ENCODE data around the gene CCDC86.

Gene CCDC86

GRCh38 chr11:60831143-60831500 is 10.8 kb upstream of the CCDC86 start:
- peak; percentile 60 to 65 for DNase-seq (ENCODE audit: low read depth in 2 of 2)

GRCh38 chr11:60831501-60832079 is 10.3 kb upstream of the CCDC86 start:
- DNase-seq (ENCODE audit: low read depth in 2 of 2) = no peak

DNA sequence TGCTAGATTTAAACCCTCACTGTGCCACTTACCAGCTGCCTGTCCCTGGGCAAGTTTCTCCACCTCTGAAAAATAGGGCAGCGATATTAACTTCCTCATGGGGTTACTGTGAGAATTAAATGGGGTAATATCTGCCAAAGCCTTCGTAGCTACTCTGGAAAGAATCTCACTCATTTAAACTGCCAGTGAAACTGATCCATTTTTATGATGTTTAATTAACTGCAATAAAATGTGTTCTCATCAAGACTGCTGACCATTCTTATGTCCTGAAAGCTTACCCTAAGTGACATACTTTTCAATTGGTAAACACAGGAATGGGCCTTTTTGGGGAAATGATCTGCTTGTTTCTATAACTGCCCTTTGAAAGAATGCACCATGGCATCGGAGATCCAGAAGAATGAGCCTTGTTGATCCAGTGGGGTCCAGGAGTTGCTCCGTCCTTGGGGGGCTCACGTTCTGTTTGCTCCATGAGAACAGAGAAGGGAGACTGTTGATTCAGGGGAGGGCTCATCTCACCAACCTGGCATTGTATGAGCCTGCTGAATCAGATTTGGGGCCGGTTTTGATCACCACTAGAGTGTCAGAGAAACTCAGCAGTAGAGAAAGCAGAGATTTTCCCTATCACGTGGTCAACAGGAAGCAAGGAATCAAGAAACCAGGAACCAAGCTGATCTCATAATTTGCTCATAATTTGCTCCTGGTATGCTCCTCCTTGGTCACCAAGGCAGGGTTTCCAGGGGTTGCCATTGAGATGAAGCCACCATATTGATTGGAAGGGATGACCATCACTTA is 7.0 kb upstream of the CCDC86 start:
- DNase-seq (ENCODE audit: low read depth in 2 of 2) = no peak

GRCh38 chr11:60835534-60835846 is 6.4 kb upstream of the CCDC86 start:
- DNase-seq (ENCODE audit: low read depth in 2 of 2) = no peak

DNA sequence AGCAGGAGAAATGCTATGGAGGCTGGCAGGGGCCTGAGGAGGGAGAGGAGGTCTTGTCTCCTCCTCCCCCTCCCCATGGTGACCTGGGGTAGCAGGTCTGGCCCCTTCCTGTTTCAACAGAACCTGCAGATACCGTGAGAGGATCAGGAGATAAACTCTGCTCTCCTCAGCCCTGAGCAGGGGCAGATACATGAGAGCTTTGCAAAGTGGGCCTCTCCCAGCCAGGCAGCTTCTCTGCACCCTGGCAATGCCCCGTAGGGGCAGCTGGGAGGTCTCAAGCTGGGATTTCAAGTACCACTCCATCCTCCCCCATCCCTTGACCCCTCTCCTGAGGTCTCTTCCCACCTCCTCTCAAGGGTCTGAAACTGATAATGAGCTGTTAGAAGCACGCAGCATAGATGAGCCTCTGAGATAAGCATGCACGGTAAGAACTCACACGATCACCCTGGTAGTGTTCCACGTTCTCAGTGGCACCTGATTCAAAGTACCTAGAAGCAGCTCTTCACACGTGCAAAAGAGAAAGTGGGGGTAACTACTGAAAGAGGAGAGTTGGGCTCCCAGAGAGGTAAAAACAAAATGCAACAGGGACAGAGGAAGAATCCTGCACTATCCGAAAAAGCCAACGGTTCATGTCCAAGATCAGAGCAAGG is 4.9 kb upstream of the CCDC86 start:
- no peak for DNase-seq (ENCODE audit: low read depth in 2 of 2)

DNA sequence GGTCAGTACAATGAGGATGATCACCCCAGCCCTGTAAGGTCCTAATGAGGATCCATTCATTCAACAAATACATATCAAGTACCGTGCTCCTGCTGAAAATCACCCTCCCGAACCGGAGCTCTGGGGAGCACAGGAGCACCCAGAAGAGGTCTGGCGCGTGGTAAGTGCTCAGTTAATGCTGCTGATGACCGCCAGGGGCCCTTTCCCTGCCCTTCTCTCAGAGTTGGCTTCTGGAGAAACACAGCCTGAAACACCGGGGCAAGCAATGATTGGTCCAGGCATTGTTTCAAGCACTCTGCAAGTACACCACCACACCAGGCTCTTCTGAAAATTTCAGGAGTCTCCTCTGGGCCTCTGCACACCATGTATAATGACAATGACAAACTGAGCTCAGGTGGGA is 3.8 kb upstream of the CCDC86 start:
- no peak for DNase-seq (ENCODE audit: low read depth in 2 of 2)

DNA sequence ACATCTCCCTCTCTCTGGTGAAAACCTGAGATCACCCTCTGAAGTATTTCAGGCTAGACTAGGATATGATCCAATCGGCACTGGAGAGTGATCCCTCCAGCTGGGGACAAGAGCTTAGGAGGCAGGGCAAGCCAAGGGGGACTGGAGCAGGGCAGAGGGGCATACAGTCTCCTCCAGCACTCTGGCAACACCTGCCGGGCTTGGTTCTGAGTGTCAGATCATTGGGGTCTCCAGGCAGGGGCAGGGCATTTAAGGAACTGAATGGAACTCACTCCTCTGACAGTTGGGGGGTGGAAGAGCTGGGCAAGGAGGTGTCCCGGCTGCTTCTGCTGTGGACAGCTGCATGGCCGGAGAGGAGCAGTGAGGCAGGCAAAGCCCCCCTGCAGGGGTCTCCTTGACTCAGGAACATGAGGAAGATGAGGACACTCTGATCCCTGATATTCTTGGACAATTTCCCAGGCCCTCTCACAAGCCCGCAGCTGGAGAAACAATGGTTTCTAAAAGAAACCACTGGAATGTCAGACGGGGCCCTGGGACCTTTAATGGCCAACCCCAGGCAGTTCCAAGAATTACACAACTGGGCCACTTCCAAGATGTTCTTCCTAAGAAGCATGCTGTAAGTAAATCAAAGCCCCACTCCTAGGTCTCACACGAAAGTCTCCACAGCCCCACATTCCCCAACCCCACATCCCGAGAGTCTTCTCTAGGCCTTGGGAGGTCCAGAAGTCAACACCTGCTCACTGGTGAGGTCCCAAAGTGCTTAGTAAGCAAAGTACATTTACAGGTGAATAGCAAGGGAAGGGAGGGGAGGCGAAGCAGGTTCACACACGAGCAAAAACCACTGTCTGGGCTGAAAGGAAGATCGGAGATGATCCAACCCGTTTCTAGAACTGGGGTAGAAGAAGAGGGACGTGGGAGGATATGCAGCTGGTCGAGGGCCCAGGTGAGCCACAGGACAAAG is 1.2 kb upstream of the CCDC86 start:
- DNase-seq (ENCODE audit: low read depth in 2 of 2) = no peak

- DNase-seq (ENCODE audit: low read depth in 2 of 2) = no peak
These were observed 1.0 kb downstream of the CCDC86 start for GRCh38 chr11:60842668-60843600.

DNA sequence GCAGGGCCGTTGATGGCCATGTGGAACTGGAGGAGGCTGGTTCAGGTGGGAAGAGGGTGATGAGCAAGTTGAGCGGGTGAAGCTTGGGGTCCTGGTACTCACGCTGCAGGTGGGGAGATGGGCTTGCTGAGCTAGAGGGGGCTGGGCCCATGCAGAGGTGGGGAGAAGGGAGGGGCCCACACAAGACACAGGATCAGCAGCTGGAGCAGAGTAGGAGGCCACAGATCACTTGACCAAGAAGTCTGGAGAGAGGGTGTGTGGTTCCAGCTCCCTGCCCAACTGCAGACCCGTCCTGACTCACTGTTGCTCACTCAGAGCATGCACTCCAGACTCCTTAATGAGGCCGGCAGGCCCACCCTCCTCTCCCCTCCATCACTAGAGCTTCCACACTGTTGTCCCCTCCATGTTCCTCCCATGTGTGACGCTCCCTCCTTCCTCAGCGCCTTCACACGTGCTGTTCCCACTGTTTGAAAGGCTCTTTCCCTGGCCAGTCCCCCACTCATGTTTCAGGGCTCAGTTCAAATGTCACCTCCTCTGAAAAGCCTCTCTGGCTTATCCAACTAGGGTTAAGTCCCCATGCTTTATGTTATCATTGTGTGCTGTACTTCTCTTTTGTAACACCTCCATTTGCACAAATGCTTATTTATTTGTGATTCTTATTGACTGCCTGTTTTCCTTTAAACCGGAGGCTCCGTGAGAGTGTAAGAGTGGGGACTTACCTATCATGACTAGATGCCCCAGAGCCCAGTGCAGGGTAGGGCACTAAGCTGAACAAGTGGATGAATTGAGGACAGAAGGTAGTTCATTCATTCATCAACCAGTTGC is 2.3 kb downstream of the CCDC86 start:
- no peak for DNase-seq (ENCODE audit: low read depth in 2 of 2)

DNA sequence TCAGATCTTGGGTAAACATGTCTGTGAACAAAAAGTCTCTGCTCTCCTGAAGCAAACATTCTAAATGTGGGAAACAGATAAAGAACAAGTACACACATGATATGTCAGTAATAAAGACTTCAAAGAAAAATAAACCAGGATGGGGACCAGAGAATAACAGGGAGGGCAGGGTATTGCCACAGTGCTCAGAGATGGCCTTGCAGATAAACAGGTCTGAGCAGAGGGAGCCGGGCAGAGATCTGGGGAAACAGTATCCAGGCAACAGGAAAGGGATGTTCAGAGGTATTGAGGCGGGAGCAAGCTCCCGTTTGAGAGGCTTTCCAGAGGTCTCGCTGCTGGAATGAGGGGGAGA is 2.9 kb downstream of the CCDC86 start:
- no peak for DNase-seq (ENCODE audit: low read depth in 2 of 2)

GRCh38 chr11:60845338-60845737 is 3.4 kb downstream of the CCDC86 start:
- DNase-seq (ENCODE audit: low read depth in 2 of 2) = no peak

DNA sequence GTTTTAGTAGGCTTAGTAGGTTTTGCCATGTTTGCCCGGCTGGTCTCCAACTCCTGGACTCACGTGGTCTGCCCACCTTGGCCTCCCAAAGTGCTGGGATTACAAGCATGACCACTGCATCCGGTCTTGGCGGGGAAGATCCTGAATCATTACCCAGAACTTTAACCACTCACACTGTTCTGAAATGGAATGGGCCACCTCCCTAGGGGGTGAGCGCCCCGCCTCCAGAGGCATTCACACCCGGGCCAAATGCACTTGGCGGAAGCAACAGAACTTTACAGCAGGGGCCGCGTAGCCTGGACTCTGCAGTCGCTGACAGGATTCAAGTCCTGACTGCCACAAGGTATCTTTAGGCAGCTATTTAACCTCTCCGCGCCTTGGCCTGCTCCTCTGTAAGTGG is 5.4 kb downstream of the CCDC86 start:
- DNase-seq (ENCODE audit: low read depth in 2 of 2) = no peak

DNA sequence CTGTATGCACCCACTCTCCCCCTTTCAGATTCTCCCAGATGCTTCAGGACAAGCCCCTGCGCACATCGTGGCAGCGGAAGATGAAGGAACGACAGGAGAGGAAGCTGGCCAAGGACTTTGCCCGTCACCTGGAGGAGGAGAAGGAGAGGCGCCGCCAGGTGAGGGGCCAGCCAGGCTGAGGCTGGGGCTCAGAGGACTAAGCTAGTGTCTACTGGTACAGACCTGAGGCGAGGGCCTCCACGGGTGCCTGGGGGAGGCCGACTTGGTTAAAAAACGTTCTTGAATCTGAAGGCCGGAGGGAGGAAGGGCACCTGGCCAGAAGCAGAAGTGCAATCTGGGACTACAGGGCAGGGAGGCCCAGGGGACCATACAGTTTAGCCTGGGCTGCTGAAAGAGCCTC is 6.0 kb downstream of the CCDC86 start:
- DNase-seq (ENCODE audit: low read depth in 2 of 2) = no peak

DNA sequence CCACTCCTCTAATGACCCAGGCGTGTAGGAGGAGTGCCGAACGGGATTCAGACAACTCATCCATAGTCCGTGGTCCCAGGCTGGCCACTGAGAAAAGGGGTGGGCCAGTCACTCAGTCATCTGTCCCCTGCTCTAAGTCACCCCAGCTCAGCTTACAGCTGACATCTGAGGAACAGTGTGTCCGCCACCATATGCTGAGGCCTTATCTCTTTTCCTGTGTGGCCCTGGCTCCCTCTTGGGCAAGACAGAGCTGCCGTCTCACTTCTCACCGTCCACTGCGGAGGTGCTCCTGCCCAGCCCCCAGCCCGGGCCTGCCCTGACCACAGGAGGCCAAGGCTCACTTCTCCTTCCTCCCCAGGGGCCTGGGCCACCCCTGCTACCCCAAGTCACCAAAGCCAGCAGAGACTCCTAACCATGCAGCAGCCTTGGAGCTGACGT is 6.8 kb downstream of the CCDC86 start:
- no peak for DNase-seq (ENCODE audit: low read depth in 2 of 2)

DNA sequence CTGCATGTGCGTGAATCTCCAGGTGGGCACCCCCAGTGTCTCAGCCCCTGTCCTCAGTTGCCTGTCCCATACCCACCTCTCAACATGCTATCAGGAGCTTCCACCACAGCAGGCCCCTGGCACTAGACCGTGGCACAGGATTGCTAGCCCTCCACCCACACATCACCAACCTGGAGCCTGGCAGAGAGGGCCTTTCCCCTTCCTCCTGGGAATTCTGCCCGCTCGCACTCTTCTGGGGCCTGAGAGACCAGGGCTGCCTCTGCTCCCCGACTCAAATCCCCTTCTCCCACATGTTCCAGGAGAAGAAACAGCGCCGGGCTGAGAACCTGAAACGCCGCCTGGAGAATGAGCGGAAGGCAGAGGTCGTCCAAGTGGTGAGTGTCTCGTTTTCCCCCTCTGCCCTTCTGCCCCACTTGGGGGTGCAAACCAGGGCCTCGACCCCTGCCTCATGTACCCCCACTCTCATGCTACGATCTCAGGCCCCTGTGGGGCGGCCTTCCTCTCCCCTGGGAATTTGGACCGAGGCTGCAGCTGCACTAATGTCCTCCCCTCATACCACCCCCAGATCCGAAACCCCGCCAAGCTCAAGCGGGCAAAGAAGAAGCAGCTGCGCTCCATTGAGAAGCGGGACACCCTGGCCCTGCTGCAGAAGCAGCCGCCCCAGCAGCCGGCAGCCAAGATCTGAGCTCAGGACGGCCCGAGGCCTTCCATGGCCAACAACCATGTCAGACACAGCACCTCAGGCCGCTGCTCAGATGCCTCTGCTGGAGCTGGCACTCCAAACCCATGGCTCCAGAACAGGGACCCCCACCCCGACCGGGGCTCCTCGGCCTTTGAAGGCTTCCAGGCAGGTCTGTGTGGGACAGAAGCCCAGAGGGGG is 8.0 kb downstream of the CCDC86 start:
- no peak for DNase-seq (ENCODE audit: low read depth in 2 of 2)

DNA sequence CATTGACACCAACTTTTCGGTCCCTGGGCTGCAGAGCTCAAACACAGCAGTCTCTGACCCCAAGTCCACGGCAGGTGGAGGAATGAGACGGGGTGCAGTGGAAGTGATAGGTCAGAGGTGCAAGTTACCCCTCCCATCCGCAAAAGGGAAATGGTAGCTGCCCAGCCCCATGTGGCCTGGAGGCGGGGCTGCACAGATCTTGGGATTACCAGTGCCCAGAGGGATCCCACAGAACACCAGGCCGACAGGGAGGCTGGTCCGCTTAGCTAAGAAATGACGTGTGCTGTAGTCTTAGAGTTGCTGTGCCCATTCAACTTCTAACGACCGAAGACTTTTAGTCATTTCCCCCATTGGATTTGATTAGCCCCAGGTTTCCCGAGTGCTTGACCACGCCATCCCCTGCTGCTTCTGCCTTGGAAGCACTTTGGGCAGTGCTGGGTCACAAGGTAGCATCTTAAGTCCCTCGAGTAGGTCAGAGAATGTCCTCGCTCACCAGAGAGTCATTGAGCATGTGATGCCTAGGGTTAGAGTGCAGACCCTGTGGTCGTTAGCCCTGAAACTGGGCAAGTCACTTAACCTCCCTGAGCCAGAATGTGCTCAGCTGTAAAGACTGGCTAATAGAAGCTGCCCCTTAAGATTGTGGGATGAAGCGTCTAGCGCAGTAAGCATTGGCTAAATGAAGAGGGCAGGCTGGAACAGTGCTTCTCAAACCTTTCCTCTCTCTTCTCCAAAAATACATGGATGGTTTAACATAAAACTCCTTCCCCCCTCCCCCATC is 9.6 kb downstream of the CCDC86 start:
- DNase-seq (ENCODE audit: low read depth in 2 of 2) = no peak

DNA sequence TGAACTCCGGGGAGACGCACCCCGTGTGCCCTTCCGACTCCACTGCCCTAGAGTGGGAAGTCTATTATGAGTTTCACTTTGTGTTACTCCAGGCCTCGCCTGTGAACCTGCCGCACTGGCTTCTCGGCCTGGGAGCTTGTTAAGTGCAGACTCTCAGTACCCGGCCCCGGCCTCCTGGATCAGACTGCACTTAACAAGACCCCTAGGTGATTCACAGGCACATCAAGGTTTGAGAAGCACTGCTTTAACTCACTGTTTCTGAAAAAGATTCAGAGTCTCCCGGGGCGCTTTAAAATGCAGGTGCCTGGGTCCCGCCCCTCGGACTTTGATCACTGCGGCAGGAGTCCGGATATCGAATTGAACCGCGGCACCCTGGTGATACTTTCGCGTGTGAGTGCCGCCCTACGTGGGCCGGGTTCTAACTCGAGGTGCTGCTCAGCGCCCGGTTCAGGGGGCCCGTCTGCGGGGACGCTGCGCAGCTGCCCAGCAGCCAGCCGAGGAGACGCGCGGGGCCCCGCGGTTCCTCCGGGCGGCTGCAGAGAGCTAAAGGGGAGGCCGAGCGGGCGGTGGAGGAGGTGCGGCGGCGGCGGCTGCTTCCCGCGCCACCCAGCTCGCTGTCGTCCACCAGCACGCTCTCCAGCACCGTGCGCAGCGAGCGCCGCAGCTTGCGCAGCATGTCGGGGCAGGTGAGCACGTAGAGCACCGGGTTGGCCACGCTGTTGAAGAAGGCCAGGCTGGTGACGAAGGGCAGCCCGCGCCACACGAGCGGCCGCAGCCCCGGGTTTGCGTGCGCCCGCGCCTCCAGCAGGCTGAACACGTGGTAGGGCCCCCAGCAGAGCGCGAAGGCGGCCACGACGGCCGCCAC is 10.4 kb downstream of the CCDC86 start:
- no peak for DNase-seq (ENCODE audit: low read depth in 2 of 2)

Data from stimulated activated CD4-positive, alpha-beta T cell treated with anti-CD3 and anti-CD28 coated beads, Interleukin-1b, Interleukin-23, amount 100 ng/mL, for 1 hour (primary cell).